ENCODE measurements around the gene CHRNB2. TPM values are rescaled to one million over a fixed set of nuclear protein-coding genes. Genes with fewer than 3 reads are reported as not detected.
A peak's percentile ranks its signal among the peaks of the same experiment; 100 is the strongest.

The CHRNB2 gene
- total and polyA plus RNA-seq, 2 donors (not counting 1 experiment from before 2014, with no cell fraction given) = 0.03 TPM; not detected in 1

DNA sequence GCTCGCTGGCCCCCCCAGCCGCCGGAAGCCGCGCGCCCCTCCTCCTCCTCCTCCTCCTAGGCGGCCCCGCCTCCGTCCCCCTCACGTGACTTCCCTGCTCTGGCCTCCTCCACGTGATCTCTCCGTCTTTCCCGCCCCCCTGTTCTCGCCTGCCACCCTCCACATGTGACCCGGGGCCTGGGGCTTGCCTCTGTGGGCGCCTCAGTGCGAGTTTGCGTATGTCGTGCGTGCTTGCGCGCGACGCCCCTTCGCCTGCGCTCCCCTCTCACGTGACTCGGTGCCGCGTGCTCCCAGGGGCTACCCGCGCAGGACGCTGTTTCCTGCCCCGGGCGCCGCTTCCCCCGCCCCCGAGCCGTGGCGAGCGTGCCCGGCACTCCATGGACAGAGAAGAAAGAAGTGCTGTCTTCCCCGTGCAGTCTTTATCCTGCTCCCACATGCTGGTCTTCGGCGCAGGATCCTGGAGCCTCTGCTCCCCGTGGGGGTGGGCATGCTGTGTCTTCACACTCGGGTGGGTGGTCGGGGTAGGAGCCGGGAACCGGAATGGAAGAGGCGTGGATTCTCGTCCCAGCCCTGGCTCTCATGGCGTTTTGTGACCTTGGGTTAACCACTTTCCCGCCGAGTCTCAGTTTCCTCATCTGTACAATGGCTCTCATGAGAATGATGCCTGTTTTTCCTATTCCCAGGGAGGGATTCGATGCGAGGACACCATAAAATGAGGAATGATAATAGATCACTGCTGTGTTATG is 8.7 kb upstream of the CHRNB2 start:
- Histone ChIP-seq H2AFZ (ENCODE audit: insufficient read depth, low read depth, low read length, poor library complexity, severe bottlenecking) (peak overlapping the region; percentile 83), H3K9ac (ENCODE audit: low read length) (peak overlapping the region; percentile 72), H3K4me3 (ENCODE audit: control extremely low read depth in 1 of 5, extremely low read depth in 1 of 5, insufficient read depth in 1 of 5, low read depth in 2 of 5, low read length in 4 of 5) (peak overlapping the region; percentile 67 to 83 (median 72)), H3K4me1 (ENCODE audit: control insufficient read depth in 2 of 2, insufficient read depth in 2 of 2, low read length in 2 of 2) (peaks cover 18 to 29% of the 10 kb centered on the region in 2 donors), H3K36me3 (replicated peaks in 1 of 2; ENCODE audit: control extremely low read depth in 1 of 2, control insufficient read depth in 1 of 2, extremely low read depth in 1 of 2, insufficient read depth in 2 of 2, low read length in 1 of 2) (peaks cover under 1 to 24% of the 10 kb centered on the region in 2 experiments), H3K27me3 (replicated peaks in 1 of 4; ENCODE audit: control extremely low read depth in 1 of 4, control insufficient read depth in 3 of 4, insufficient read depth in 4 of 4, low read length in 3 of 4) (no peaks in the 10 kb centered on the region), H3K9me3 (ENCODE audit: control extremely low read depth in 1 of 3, control insufficient read depth in 2 of 3, insufficient read depth in 1 of 3, low read length in 2 of 3) (no peaks in the 10 kb centered on the region), H4K20me1 (ENCODE audit: control insufficient read depth, insufficient read depth, low read length, poor library complexity, severe bottlenecking) (peaks cover 25% of the 10 kb centered on the region), H3K79me2 (ENCODE audit: control insufficient read depth, insufficient read depth, low read length) (peaks cover 20% of the 10 kb centered on the region), H3K4me2 (replicated peaks; ENCODE audit: low read depth, low read length, poor library complexity, severe bottlenecking) (peak overlapping the region; percentile 86), H3K27ac (ENCODE audit: low read length in 2 of 2) (peak overlapping the region; percentile 85)
- H3K4me3 Mint-ChIP-seq = peak overlapping the region; percentile 96
- under 1% methylated on average over 49 of the region's 57 CpGs for WGBS (ENCODE audit: insufficient coverage)
- H3K4me1 Mint-ChIP-seq = peaks cover 32% of the 10 kb centered on the region
- POLR2A ChIA-PET = interaction anchor here (1.1 to 1.2 kb wide), 2 partner anchors 378 to 526 kb away, joined by 3 to 5 read pairs; partner anchors contain the start of gene PMVK
- ATAC-seq (ENCODE audit: low read depth) = peak; percentile 84
- peak; percentile 100 for DNase-seq
- no peak for TF ChIP-seq EZH2 (IDR thresholded peaks at IDR 0.05; ENCODE audit: borderline replicate concordance, insufficient read depth, low read depth, low read length, poor library complexity, severe bottlenecking)
- TF ChIP-seq, protein P1, sequence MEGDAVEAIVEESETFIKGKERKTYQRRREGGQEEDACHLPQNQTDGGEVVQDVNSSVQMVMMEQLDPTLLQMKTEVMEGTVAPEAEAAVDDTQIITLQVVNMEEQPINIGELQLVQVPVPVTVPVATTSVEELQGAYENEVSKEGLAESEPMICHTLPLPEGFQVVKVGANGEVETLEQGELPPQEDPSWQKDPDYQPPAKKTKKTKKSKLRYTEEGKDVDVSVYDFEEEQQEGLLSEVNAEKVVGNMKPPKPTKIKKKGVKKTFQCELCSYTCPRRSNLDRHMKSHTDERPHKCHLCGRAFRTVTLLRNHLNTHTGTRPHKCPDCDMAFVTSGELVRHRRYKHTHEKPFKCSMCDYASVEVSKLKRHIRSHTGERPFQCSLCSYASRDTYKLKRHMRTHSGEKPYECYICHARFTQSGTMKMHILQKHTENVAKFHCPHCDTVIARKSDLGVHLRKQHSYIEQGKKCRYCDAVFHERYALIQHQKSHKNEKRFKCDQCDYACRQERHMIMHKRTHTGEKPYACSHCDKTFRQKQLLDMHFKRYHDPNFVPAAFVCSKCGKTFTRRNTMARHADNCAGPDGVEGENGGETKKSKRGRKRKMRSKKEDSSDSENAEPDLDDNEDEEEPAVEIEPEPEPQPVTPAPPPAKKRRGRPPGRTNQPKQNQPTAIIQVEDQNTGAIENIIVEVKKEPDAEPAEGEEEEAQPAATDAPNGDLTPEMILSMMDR (IDR thresholded peaks at IDR 0.05) = no peak
- H3K9me3 Mint-ChIP-seq (ENCODE audit: insufficient read depth) = no peaks in the 10 kb centered on the region
- intact Hi-C loops (cut with micrococcal nuclease) = loop anchor here (1.0 to 5.0 kb wide), 16 partner anchors 49 to 614 kb away; partner anchors contain the start of genes ADAR, EFNA4, HAX1 and JTB
- CTCF ChIA-PET = interaction anchor here (0.5 to 2.3 kb wide), 48 partner anchors 9 to 526 kb away, joined by 3 to 62 read pairs (median 4); partner anchors contain the start of genes ADAM15, ADAR, CHRNB2 and CKS1B
- H3K27me3 Mint-ChIP-seq = no peaks in the 10 kb centered on the region
- peak overlapping the region; percentile 95 for H3K27ac Mint-ChIP-seq

All from B cell (primary cell).